ENCODE measurements around the gene PRELID3B.

Gene PRELID3B

DNA sequence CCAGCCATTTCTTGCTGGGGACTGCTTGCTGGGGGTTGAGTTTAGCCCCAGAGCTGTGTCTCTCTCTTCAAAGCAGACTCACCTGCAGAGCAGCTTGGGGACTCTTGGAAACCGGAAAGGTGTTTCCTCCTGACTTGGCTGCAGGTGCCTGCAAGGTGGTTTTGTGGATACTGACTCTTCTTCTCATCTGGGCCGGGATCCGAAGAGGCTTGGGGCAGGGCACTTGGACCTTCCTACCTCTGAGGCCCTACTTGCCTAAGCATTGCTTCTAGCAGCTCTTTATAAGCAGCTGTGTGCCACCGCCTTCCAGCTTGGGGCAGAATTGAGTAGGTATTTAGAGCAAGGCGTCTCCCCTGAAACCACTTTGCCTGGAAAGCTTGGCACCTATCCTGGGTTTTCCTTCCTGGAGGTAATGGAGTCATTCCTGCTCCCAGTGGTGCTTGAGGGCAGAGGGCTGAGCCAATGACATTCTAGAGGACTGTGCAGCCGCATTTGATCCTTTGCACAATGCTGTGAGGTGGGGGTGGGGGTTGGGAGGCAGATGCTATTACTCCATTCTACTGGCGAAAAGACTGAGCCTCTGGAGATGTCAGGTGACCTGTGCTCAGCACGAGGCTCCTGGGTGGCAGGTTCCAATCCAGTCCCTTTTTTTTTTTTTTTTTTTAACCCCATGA, 32.1 kb downstream of the PRELID3B start:
- DNase-seq (ENCODE audit: low spot score in 2 of 2) (no peak), ATAC-seq (replicated peaks; ENCODE audit: extremely low read depth, poor library complexity, severe bottlenecking) (no peak)
- Mint-ChIP-seq H3K4me1 (peaks cover 37% of the 10 kb centered on the region), H3K9me3 (no peaks in the 10 kb centered on the region), H3K36me3 (ENCODE audit: insufficient read depth) (peaks cover 2% of the 10 kb centered on the region), H3K27me3 (no peaks in the 10 kb centered on the region), H3K4me3 (no peak overlapping the region), H3K27ac (ENCODE audit: low read depth) (no peak overlapping the region)

- Mint-ChIP-seq H3K4me3 (no peak overlapping the region), H3K36me3 (ENCODE audit: insufficient read depth) (peaks cover 7% of the 10 kb centered on the region), H3K9me3 (no peaks in the 10 kb centered on the region), H3K27ac (ENCODE audit: low read depth) (no peak overlapping the region), H3K27me3 (no peaks in the 10 kb centered on the region), H3K4me1 (peaks cover 43% of the 10 kb centered on the region)
- DNase-seq (ENCODE audit: low spot score in 2 of 2): no peak
- ATAC-seq (replicated peaks; ENCODE audit: extremely low read depth, poor library complexity, severe bottlenecking): no peak
Observed at GRCh38 chr20:59008715-59009336, 33.8 kb downstream of the PRELID3B start.

GRCh38 chr20:59007665-59008511, 34.7 kb downstream of the PRELID3B start:
- no peak for DNase-seq (ENCODE audit: low spot score in 2 of 2)
- peak overlapping the region; percentile 84 for H3K4me3 Mint-ChIP-seq
- H3K9me3 Mint-ChIP-seq: no peaks in the 10 kb centered on the region
- H3K27me3 Mint-ChIP-seq: no peaks in the 10 kb centered on the region
- peak overlapping the region; percentile 35 for H3K27ac Mint-ChIP-seq (ENCODE audit: low read depth)
- no peak for ATAC-seq (replicated peaks; ENCODE audit: extremely low read depth, poor library complexity, severe bottlenecking)
- peaks cover 44% of the 10 kb centered on the region for H3K4me1 Mint-ChIP-seq
- H3K36me3 Mint-ChIP-seq (ENCODE audit: insufficient read depth): peaks cover 8% of the 10 kb centered on the region

GRCh38 chr20:59006864-59007664, 35.5 kb downstream of the PRELID3B start, which contains the start of gene CTSZ:
Gene CTSZ (minus strand): TSS chr20:59007254. CDS start chr20:59007128, 126 bp downstream.
- peaks cover 8% of the 10 kb centered on the region for H3K36me3 Mint-ChIP-seq (ENCODE audit: insufficient read depth)
- H3K27me3 Mint-ChIP-seq: no peaks in the 10 kb centered on the region
- no peaks in the 10 kb centered on the region for H3K9me3 Mint-ChIP-seq
- no peak for DNase-seq (ENCODE audit: low spot score in 2 of 2)
- H3K4me3 Mint-ChIP-seq: peak within 1 kb of the TSS; percentile 84
- H3K27ac Mint-ChIP-seq (ENCODE audit: low read depth): peak within 1 kb of the TSS; percentile 35
- peak; percentile 51 for ATAC-seq (replicated peaks; ENCODE audit: extremely low read depth, poor library complexity, severe bottlenecking)
- peaks cover 51% of the 10 kb centered on the region for H3K4me1 Mint-ChIP-seq

- Mint-ChIP-seq H3K9me3 (no peaks in the 10 kb centered on the region), H3K4me1 (peaks cover 48% of the 10 kb centered on the region), H3K27me3 (no peaks in the 10 kb centered on the region), H3K27ac (ENCODE audit: low read depth) (no peak overlapping the region), H3K4me3 (peak overlapping the region; percentile 84), H3K36me3 (ENCODE audit: insufficient read depth) (peaks cover 11% of the 10 kb centered on the region)
- ATAC-seq (replicated peaks; ENCODE audit: extremely low read depth, poor library complexity, severe bottlenecking) (no peak), DNase-seq (ENCODE audit: low spot score in 2 of 2) (no peak)
Observed at GRCh38 chr20:59006167-59006863, 36.3 kb downstream of the PRELID3B start.

- Mint-ChIP-seq H3K9me3 (no peaks in the 10 kb centered on the region), H3K36me3 (ENCODE audit: insufficient read depth) (peaks cover 11% of the 10 kb centered on the region), H3K27me3 (no peaks in the 10 kb centered on the region), H3K27ac (ENCODE audit: low read depth) (peak overlapping the region; percentile 96), H3K4me1 (peaks cover 47% of the 10 kb centered on the region), H3K4me3 (peak overlapping the region; percentile 84)
- no peak for DNase-seq (ENCODE audit: low spot score in 2 of 2)
- no peak for ATAC-seq (replicated peaks; ENCODE audit: extremely low read depth, poor library complexity, severe bottlenecking)
Observed at GRCh38 chr20:59005523-59006166, 36.9 kb downstream of the PRELID3B start.

- H3K4me3 Mint-ChIP-seq: peak overlapping the region; percentile 84
- H3K36me3 Mint-ChIP-seq (ENCODE audit: insufficient read depth): peaks cover 13% of the 10 kb centered on the region
- peak in 1 of 2 donors; percentile 37 for DNase-seq (ENCODE audit: low spot score in 2 of 2)
- peak; percentile 56 for ATAC-seq (replicated peaks; ENCODE audit: extremely low read depth, poor library complexity, severe bottlenecking)
- H3K9me3 Mint-ChIP-seq: no peaks in the 10 kb centered on the region
- peak overlapping the region; percentile 96 for H3K27ac Mint-ChIP-seq (ENCODE audit: low read depth)
- H3K27me3 Mint-ChIP-seq: no peaks in the 10 kb centered on the region
- H3K4me1 Mint-ChIP-seq: peaks cover 47% of the 10 kb centered on the region
Observed at GRCh38 chr20:59004763-59005522, 37.6 kb downstream of the PRELID3B start.

- DNase-seq (ENCODE audit: low spot score in 2 of 2) (peak in 1 of 2 donors; percentile 37), ATAC-seq (replicated peaks; ENCODE audit: extremely low read depth, poor library complexity, severe bottlenecking) (peak; percentile 47)
- peak overlapping the region; percentile 84 for H3K4me3 Mint-ChIP-seq
- no peaks in the 10 kb centered on the region for H3K9me3 Mint-ChIP-seq
- peak overlapping the region; percentile 96 for H3K27ac Mint-ChIP-seq (ENCODE audit: low read depth)
- peaks cover 47% of the 10 kb centered on the region for H3K4me1 Mint-ChIP-seq
- no peaks in the 10 kb centered on the region for H3K27me3 Mint-ChIP-seq
- H3K36me3 Mint-ChIP-seq (ENCODE audit: insufficient read depth): peaks cover 13% of the 10 kb centered on the region
Observed at GRCh38 chr20:59004493-59004762, 38.2 kb downstream of the PRELID3B start.

GRCh38 chr20:59003836-59004492, 38.6 kb downstream of the PRELID3B start:
- Mint-ChIP-seq H3K27ac (ENCODE audit: low read depth) (peak overlapping the region; percentile 96), H3K4me3 (peak overlapping the region; percentile 84)
- ATAC-seq (replicated peaks; ENCODE audit: extremely low read depth, poor library complexity, severe bottlenecking): no peak

GRCh38 chr20:59002874-59003399, 39.6 kb downstream of the PRELID3B start:
- H3K4me3 Mint-ChIP-seq: peak overlapping the region; percentile 84
- H3K4me1 Mint-ChIP-seq: peaks cover 47% of the 10 kb centered on the region
- H3K9me3 Mint-ChIP-seq: no peaks in the 10 kb centered on the region
- peaks cover 19% of the 10 kb centered on the region for H3K36me3 Mint-ChIP-seq (ENCODE audit: insufficient read depth)
- no peak for ATAC-seq (replicated peaks; ENCODE audit: extremely low read depth, poor library complexity, severe bottlenecking)
- no peak for DNase-seq (ENCODE audit: low spot score in 2 of 2)
- H3K27me3 Mint-ChIP-seq: no peaks in the 10 kb centered on the region
- H3K27ac Mint-ChIP-seq (ENCODE audit: low read depth): peak overlapping the region; percentile 80

More at GRCh38 chr20:59003836-59004492, 38.6 kb downstream of the PRELID3B start:
- no peaks in the 10 kb centered on the region for H3K9me3 Mint-ChIP-seq
- no peak for DNase-seq (ENCODE audit: low spot score in 2 of 2)
- H3K36me3 Mint-ChIP-seq (ENCODE audit: insufficient read depth): peaks cover 15% of the 10 kb centered on the region
- peaks cover 47% of the 10 kb centered on the region for H3K4me1 Mint-ChIP-seq
- H3K27me3 Mint-ChIP-seq: no peaks in the 10 kb centered on the region

Measured in central memory CD8-positive, alpha-beta T cell (primary cell).